Measurements from ENCODE around the gene CPAMD8. TPM values are rescaled to one million over a fixed set of nuclear protein-coding genes. Genes with fewer than 3 reads are reported as not detected.

Gene CPAMD8
- total RNA-seq, 1 donor from 2014 or later, result 54.3 TPM

- Histone ChIP-seq H3K27ac (no peak overlapping the region), H3K4me1 (peaks cover 7% of the 10 kb centered on the region), H3K36me3 (no peaks in the 10 kb centered on the region), H3K9me3 (no peaks in the 10 kb centered on the region), H3K27me3 (ENCODE audit: low read depth) (no peaks in the 10 kb centered on the region), H3K4me3 (no peak overlapping the region)
- DNase-seq (no peak), ATAC-seq (no peak)
- intact Hi-C loops (cut with DNase I), result no loop called here
- TF ChIP-seq, protein P1, sequence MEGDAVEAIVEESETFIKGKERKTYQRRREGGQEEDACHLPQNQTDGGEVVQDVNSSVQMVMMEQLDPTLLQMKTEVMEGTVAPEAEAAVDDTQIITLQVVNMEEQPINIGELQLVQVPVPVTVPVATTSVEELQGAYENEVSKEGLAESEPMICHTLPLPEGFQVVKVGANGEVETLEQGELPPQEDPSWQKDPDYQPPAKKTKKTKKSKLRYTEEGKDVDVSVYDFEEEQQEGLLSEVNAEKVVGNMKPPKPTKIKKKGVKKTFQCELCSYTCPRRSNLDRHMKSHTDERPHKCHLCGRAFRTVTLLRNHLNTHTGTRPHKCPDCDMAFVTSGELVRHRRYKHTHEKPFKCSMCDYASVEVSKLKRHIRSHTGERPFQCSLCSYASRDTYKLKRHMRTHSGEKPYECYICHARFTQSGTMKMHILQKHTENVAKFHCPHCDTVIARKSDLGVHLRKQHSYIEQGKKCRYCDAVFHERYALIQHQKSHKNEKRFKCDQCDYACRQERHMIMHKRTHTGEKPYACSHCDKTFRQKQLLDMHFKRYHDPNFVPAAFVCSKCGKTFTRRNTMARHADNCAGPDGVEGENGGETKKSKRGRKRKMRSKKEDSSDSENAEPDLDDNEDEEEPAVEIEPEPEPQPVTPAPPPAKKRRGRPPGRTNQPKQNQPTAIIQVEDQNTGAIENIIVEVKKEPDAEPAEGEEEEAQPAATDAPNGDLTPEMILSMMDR (IDR thresholded peaks at IDR 0.05), result no peak
Observed at GRCh38 chr19:16952046-16952445, 74.6 kb downstream of the CPAMD8 start.

DNA sequence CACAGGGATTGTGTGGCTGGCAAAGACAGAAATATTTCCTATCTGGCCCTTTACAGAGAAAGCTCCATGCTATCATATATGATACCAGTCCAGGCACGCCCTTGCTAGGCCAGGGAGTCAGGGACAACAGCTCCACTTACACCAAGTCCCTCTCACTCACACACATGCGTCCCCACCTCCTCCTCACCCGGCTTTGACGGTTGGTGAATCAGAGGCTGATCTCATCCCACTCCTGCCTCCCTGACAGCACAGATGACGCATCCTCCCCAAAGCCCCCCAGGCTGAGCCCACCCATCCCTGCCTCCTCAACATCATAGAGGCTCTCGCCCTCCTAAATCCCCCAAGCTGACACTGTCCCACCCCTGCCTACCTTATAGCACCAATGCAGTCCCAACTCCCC is 75.1 kb downstream of the CPAMD8 start:
- Histone ChIP-seq H3K4me1 (peaks cover 1% of the 10 kb centered on the region), H3K9me3 (no peaks in the 10 kb centered on the region), H3K36me3 (no peaks in the 10 kb centered on the region), H3K27ac (no peak overlapping the region), H3K4me3 (no peak overlapping the region), H3K27me3 (ENCODE audit: low read depth) (no peaks in the 10 kb centered on the region)
- DNase-seq (no peak), ATAC-seq (no peak)
- TF ChIP-seq, protein P1 (IDR thresholded peaks at IDR 0.05), result no peak
- intact Hi-C loops (cut with DNase I), result no loop called here

- Histone ChIP-seq H3K27me3 (ENCODE audit: low read depth) (no peaks in the 10 kb centered on the region), H3K4me1 (no peaks in the 10 kb centered on the region), H3K27ac (no peak overlapping the region), H3K9me3 (no peaks in the 10 kb centered on the region), H3K4me3 (no peak overlapping the region), H3K36me3 (no peaks in the 10 kb centered on the region)
- TF ChIP-seq, protein P1 (IDR thresholded peaks at IDR 0.05), result no peak
- ATAC-seq (no peak), DNase-seq (no peak)
- intact Hi-C loops (cut with DNase I), result no loop called here
Observed at GRCh38 chr19:16949496-16950023, 77.0 kb downstream of the CPAMD8 start.

DNA sequence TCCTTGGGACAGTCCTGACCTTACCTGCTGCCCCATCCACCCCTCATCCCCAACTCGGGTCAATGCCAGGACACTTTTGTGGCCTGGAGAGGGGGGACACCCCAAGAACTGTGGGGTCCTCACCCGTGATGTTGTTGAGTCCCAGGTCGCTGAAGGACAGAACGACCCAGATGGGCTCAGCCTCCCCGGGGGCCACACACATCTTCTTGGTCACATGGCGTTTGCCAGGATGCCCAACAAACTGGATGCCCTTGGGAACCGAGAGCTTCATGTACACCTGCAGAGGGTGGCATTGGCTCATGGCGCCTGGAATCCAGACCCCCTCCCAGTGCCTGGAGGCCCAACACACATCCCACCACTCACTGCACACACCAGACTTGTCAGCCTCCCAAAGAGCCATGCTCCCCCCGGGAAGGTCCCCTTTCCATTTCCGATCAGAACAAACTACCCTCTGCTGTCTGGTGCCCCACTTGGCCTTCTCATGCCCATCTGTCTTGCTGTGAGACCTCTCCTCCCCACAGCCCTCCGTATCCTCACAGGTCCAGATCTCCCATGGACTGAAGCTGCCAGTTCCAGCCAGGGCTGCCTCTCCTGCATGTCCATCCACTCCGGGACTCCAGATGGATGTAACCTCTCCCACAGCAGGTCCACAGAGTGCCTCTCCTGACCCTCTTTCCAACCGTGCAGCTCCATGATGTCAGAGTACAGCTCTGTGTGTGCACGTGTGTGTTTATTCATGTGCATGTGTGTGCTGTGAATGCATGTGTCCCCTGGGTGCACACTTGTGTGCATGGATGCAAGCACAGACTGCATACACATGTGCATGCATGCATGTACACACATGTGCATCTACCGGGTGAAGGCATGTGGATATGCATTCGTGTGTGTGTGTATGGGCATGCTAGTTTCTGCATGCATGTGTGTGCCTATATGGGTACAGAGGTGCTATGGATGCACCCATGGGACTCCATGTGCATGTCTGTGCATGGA is 79.4 kb downstream of the CPAMD8 start:
- DNase-seq (no peak), ATAC-seq (no peak)

GRCh38 chr19:16945762-16946465 is 80.7 kb downstream of the CPAMD8 start:
- TF ChIP-seq, protein P1 (IDR thresholded peaks at IDR 0.05), result no peak
- Histone ChIP-seq H3K27ac (no peak overlapping the region), H3K4me3 (no peak overlapping the region), H3K36me3 (no peaks in the 10 kb centered on the region), H3K4me1 (no peaks in the 10 kb centered on the region), H3K9me3 (no peaks in the 10 kb centered on the region), H3K27me3 (ENCODE audit: low read depth) (no peaks in the 10 kb centered on the region)
- no peak for DNase-seq
- no peak for ATAC-seq
- intact Hi-C loops (cut with DNase I), result no loop called here

More for the DNA sequence above, 79.4 kb downstream of the CPAMD8 start:
- TF ChIP-seq, protein P1 (IDR thresholded peaks at IDR 0.05), result no peak
- no peak overlapping the region for H3K4me3 ChIP-seq
- no peaks in the 10 kb centered on the region for H3K4me1 ChIP-seq
- intact Hi-C loops (cut with DNase I), result no loop called here
- no peaks in the 10 kb centered on the region for H3K9me3 ChIP-seq
- no peak overlapping the region for H3K27ac ChIP-seq
- H3K36me3 ChIP-seq, result no peaks in the 10 kb centered on the region
- no peaks in the 10 kb centered on the region for H3K27me3 ChIP-seq (ENCODE audit: low read depth)

All from lower lobe of right lung (tissue), 2 donors.